Tibial artery (tissue), 4 donors: ENCODE data around the gene BDKRB1.

Experiments used
- DNase-seq, 2 donors: peaks; one replicate each; pipeline ENCODE4 v3.0.0-alpha.2; 2019
- H3K27ac ChIP-seq, 2 donors: fragments of 200-600 bp; sonication (generic) in 1 of 2; 1 replicate in 1 of 2; 2 replicates in 1 of 2; pipeline ENCODE4 v1.5.1; 2018 to 2019; ENCODE audit warnings: mild to moderate bottlenecking in 1 of 2
- H3K27me3 ChIP-seq, 2 donors: fragments of 200-600 bp; sonication (generic) in 1 of 2; one replicate each; pipeline versions ENCODE4 v1.5.1 to v1.6.0; 2016 to 2019
- H3K36me3 ChIP-seq, 3 donors: fragments of 200-600 bp; sonication (generic) in 2 of 3; one replicate each; pipeline ENCODE4 v1.5.1; 2016 to 2019; ENCODE audit warnings: mild to moderate bottlenecking in 2 of 3
- H3K4me1 ChIP-seq, 4 donors: fragments of 200-600 bp; sonication (generic) in 2 of 4; 1 replicate in 3 of 4; 2 replicates in 1 of 4; pipeline ENCODE4 v1.5.1; 2016 to 2019
- H3K4me3 ChIP-seq, 2 donors: fragments of 200-600 bp; sonication (generic) in 1 of 2; 1 replicate in 1 of 2; 2 replicates in 1 of 2; pipeline ENCODE4 v1.5.1; 2018 to 2019; ENCODE audit warnings: mild to moderate bottlenecking in 2 of 2
- H3K9me3 ChIP-seq, 3 donors: fragments of 200-600 bp; sonication (generic) in 1 of 3; one replicate each; pipeline ENCODE4 v1.5.1; 2016 to 2019
- intact Hi-C: fragments of 100-400 bp; cut with DNase I; formaldehyde crosslinking; loops from one replicate; pipeline ENCODE4 v1.15.0; 2023; ENCODE audit warnings: low total_unique reads
- TF ChIP-seq, protein P1 (sequence below), 2 experiments: fragments of 200-600 bp in 1 of 2; fragments of 450-650 bp in 1 of 2; IDR thresholded peaks; one replicate each; pipeline ENCODE4 v1.5.1; 2017 to 2019; ENCODE audit warnings: antibody characterized with exemption in 2 of 2, mild to moderate bottlenecking in 1 of 2, moderate library complexity in 1 of 2

BDKRB1 gene

DNA sequence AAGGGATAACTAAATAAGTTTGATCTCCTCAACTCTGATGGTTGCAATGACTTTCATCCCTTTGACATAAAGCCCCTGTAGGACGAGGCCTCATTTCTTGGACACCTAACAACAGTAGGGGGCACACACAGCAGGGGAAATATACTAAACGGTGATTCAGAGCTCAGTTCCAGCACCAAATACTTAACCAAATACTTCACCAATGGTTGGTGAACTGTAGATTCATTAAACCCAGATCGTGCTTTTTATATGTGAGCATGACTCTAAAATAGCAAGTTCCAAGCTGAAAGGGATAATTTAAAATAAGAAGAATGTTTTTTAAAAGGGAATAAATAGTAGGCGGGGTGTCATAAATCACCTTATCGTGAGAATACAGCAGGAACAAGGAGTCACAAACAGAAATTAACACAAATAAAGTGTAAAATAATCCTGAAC, 53.9 kb downstream of the BDKRB1 start:
- H3K4me3 ChIP-seq = no peak overlapping the region
- H3K27ac ChIP-seq = no peak overlapping the region
- no peaks in the 10 kb centered on the region for H3K27me3 ChIP-seq
- H3K9me3 ChIP-seq = no peaks in the 10 kb centered on the region
- peaks cover 78 to 98% (median 90%) of the 10 kb centered on the region in 3 donors for H3K36me3 ChIP-seq
- TF ChIP-seq, protein P1, sequence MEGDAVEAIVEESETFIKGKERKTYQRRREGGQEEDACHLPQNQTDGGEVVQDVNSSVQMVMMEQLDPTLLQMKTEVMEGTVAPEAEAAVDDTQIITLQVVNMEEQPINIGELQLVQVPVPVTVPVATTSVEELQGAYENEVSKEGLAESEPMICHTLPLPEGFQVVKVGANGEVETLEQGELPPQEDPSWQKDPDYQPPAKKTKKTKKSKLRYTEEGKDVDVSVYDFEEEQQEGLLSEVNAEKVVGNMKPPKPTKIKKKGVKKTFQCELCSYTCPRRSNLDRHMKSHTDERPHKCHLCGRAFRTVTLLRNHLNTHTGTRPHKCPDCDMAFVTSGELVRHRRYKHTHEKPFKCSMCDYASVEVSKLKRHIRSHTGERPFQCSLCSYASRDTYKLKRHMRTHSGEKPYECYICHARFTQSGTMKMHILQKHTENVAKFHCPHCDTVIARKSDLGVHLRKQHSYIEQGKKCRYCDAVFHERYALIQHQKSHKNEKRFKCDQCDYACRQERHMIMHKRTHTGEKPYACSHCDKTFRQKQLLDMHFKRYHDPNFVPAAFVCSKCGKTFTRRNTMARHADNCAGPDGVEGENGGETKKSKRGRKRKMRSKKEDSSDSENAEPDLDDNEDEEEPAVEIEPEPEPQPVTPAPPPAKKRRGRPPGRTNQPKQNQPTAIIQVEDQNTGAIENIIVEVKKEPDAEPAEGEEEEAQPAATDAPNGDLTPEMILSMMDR (IDR thresholded peaks at IDR 0.05) = no peak
- no peaks in the 10 kb centered on the region for H3K4me1 ChIP-seq
- intact Hi-C loops = no loop called here
- no peak for DNase-seq

DNA sequence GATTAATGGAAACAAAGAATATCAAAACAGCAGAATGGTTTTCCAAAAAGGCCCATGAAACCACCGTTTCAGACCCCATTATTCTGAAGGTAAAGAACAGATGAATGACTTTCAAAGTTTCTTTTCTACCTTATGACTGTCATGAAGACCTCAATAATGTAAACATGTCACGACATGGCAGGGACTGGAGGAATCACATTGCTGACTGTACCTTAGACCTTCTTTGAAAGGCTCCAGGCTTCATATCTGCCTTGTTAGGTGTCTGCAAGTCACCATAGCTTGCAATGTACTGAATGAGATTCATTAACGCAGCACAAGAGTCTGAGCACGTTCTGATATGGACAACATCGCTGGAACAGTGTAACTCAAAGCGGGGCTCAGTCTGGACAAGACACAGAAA, 54.9 kb downstream of the BDKRB1 start:
- Histone ChIP-seq H3K9me3 (no peaks in the 10 kb centered on the region), H3K4me1 (no peaks in the 10 kb centered on the region), H3K27me3 (no peaks in the 10 kb centered on the region), H3K27ac (no peak overlapping the region), H3K36me3 (peaks cover 79 to 98% (median 90%) of the 10 kb centered on the region in 3 donors), H3K4me3 (no peak overlapping the region)
- TF ChIP-seq, protein P1 (IDR thresholded peaks at IDR 0.05) = no peak
- DNase-seq = no peak
- intact Hi-C loops = no loop called here
